Heart left ventricle (tissue), 13 donors: ENCODE results near the gene CXCR6.

Experiments used
- CTCF ChIP-seq, 12 donors: fragments of 200-600 bp; sonication (generic) in 4 of 12; IDR thresholded peaks; one replicate each; pipeline versions ENCODE4 v1.5.0 to v1.8.0; 2018 to 2022; ENCODE audit warnings: antibody characterized with exemption in 12 of 12, mild to moderate bottlenecking in 5 of 12
- POLR2A ChIP-seq, 2 donors: fragments of 450-650 bp; IDR thresholded peaks; one replicate each; pipeline ENCODE4 v1.6.1; 2017; ENCODE audit warnings: antibody characterized with exemption in 2 of 2, mild to moderate bottlenecking in 2 of 2, moderate library complexity in 2 of 2
- donor health status: ischemic (EF 13 %, LVEDD 7.1; RV severe dilation, severe dysfunction).
- donor health status: DM: no; HTN: yes; CAD: no.
- donor health status: DM: no; HTN: no; CAD: no.
- donor health status: ischemic (EF 25% LVEDD 6.9; RV normal size, moderate dysfunction).
- donor health status: ischemic (EF 25% LVEDD 5.7; RV mildly dilated, moderate dysfunction).
- donor health status: ischemic (EF 35%, LVEDD 5.7; RV mildly dilated, moderate dysfunction).
- donor health status: nonischemic (EF 11% LVEDD 7.7; RV severe dilation, severe dysfunction).
- donor health status: DM: yes; HTN: yes; CAD: no.
- donor health status: PGD.
- donor health status: ischemic (EF 29% LVEDD 5.4; RV normal size, mild dysfunction).
- donor health status: nonischemic (EF 23%, LVEDD 6.1; RV moderate dilation, normal function).

GRCh38 chr3:45957586-45957985, 14.3 kb downstream of the CXCR6 start:
- no peak for TF ChIP-seq POLR2A (IDR thresholded peaks at IDR 0.05)
- no peak for TF ChIP-seq CTCF (IDR thresholded peaks at IDR 0.05)
